Neural cell (in vitro differentiated cells): Measurements from ENCODE around the gene MAP3K5. TPM values are rescaled to one million over a fixed set of nuclear protein-coding genes. Genes with fewer than 3 reads are reported as not detected.
A peak's percentile ranks its signal among the peaks of the same experiment; 100 is the strongest.

ENCODE experiments used
- H2AFZ ChIP-seq: fragments of 200-600, 300-800 bp; sonication (generic), shearing (Covaris generic); 2 replicates; pipeline ENCODE4 v1.6.0; 2014; ENCODE audit warnings: low read depth, mild to moderate bottlenecking, antibody characterized with exemption, low read length, moderate library complexity
- H3F3A ChIP-seq: fragments of 200-600 bp; shearing (Covaris generic); 2 replicates; pipeline ENCODE4 v1.6.1; 2016; ENCODE audit warnings: mild to moderate bottlenecking, moderate library complexity, mixed read lengths, antibody characterized with exemption, low read length; ENCODE audit not compliant: insufficient read depth, poor library complexity, severe bottlenecking
- H3K27ac ChIP-seq: fragments of 200-600, 300-800 bp; sonication (generic), shearing (Covaris generic); 2 replicates; pipeline ENCODE4 v1.5.1; 2014; ENCODE audit warnings: mild to moderate bottlenecking, low read length, moderate library complexity
- H3K27me3 ChIP-seq: fragments of 300-800, 200-600 bp; sonication (generic), shearing (Covaris generic); 2 replicates; pipeline ENCODE4 v1.6.0; 2014; ENCODE audit warnings: mild to moderate bottlenecking, low read depth, low read length, moderate library complexity; ENCODE audit not compliant: insufficient read depth
- H3K36me3 ChIP-seq: fragments of 300-800, 200-600 bp; sonication (generic), shearing (Covaris generic); 2 replicates; pipeline ENCODE4 v1.5.1; 2014; ENCODE audit warnings: mild to moderate bottlenecking, antibody characterized with exemption, low read length, moderate library complexity; ENCODE audit not compliant: insufficient read depth
- H3K4me2 ChIP-seq: fragments of 300-800, 200-600 bp; sonication (generic), shearing (Covaris generic); 2 replicates; pipeline ENCODE4 v1.6.0; 2014; ENCODE audit warnings: mild to moderate bottlenecking, low read length
- H3K4me3 ChIP-seq: fragments of 300-800, 200-600 bp; sonication (generic), shearing (Covaris generic); 2 replicates; pipeline ENCODE4 v1.5.1; 2014; ENCODE audit warnings: mild to moderate bottlenecking, low read length, moderate library complexity
- H3K79me2 ChIP-seq: fragments of 200-600 bp; shearing (Covaris generic); replicated peaks from 2 replicates; pipeline ENCODE4 v1.6.0; 2014; ENCODE audit warnings: mild to moderate bottlenecking, low read length, moderate library complexity; ENCODE audit not compliant: insufficient read depth
- H3K9ac ChIP-seq: fragments of 300-800, 200-600 bp; sonication (generic), shearing (Covaris generic); 2 replicates; pipeline ENCODE4 v1.6.1; 2016; ENCODE audit warnings: mild to moderate bottlenecking, low read length, mixed read lengths
- H3K9me2 ChIP-seq: fragments of 200-600 bp; shearing (Covaris generic); 2 replicates; pipeline ENCODE4 v1.6.1; 2016; ENCODE audit warnings: mild to moderate bottlenecking, low read length, mixed read lengths; ENCODE audit not compliant: insufficient read depth
- H3K9me3 ChIP-seq: fragments of 200-600, 300-800 bp; sonication (generic), shearing (Covaris generic); 2 replicates; pipeline ENCODE4 v1.6.1; 2016; ENCODE audit warnings: mild to moderate bottlenecking, mixed run types, low read length, moderate library complexity, mixed read lengths
- H4K20me1 ChIP-seq: fragments of 200-600 bp; shearing (Covaris generic); 2 replicates; pipeline ENCODE4 v1.6.1; 2016; ENCODE audit warnings: mild to moderate bottlenecking, mixed run types; ENCODE audit not compliant: insufficient read depth
- CTCF ChIP-seq: fragments of 450-650 bp; IDR thresholded peaks from 2 replicates; pipeline ENCODE4 v1.5.1; 2014; ENCODE audit warnings: antibody characterized with exemption, mild to moderate bottlenecking, moderate library complexity; ENCODE audit not compliant: poor library complexity, severe bottlenecking
- EP300 ChIP-seq: fragments of 450-650 bp; conservative IDR thresholded peaks from 2 replicates; pipeline ENCODE4 v1.6.1; 2014; ENCODE audit warnings: antibody characterized with exemption, mild to moderate bottlenecking, moderate library complexity; ENCODE audit not compliant: poor library complexity, severe bottlenecking
- EZH2 ChIP-seq: fragments of 200-600, 300-800 bp; shearing (Covaris generic), sonication (generic); IDR thresholded peaks from 2 replicates; pipeline ENCODE4 v1.6.1; 2014; ENCODE audit warnings: antibody characterized with exemption, low read length, borderline replicate concordance, mild to moderate bottlenecking; ENCODE audit not compliant: insufficient read depth, poor library complexity, severe bottlenecking
- MXI1 ChIP-seq: fragments of 450-650 bp; conservative IDR thresholded peaks from 2 replicates; pipeline ENCODE4 v1.6.1; 2014; ENCODE audit warnings: antibody characterized with exemption, mild to moderate bottlenecking; ENCODE audit not compliant: poor library complexity, severe bottlenecking
- POLR2AphosphoS5 ChIP-seq: IDR thresholded peaks from 2 replicates; pipeline ENCODE4 v1.6.1; 2012
- RAD21 ChIP-seq: fragments of 450-650 bp; conservative IDR thresholded peaks from 2 replicates; pipeline ENCODE4 v1.6.1; 2014; ENCODE audit warnings: antibody characterized with exemption, mild to moderate bottlenecking, moderate library complexity
- REST ChIP-seq: IDR thresholded peaks from 2 replicates; pipeline ENCODE4 v1.6.1; 2012; ENCODE audit warnings: borderline replicate concordance
- SMC3 ChIP-seq: fragments of 450-650 bp; conservative IDR thresholded peaks from 2 replicates; pipeline ENCODE4 v1.6.1; 2014; ENCODE audit warnings: antibody characterized with exemption, mild to moderate bottlenecking, moderate library complexity; ENCODE audit not compliant: poor library complexity
- TAF1 ChIP-seq: IDR thresholded peaks from 2 replicates; pipeline ENCODE4 v1.6.1; 2012; ENCODE audit warnings: low read depth
- polyA minus RNA-seq: library from RNA; depleted of rRNA, polyadenylated mRNA; stranded (reverse); fragments of >200 nt; gene quantifications from 2 replicates; pipeline ENCODE4 v1.2.3, GENCODE V29; 2014
- polyA plus RNA-seq: library from polyadenylated mRNA; depleted of rRNA; stranded (reverse); fragments of >200 nt; gene quantifications from 2 replicates; pipeline ENCODE4 v1.2.3, GENCODE V29; 2014

The MAP3K5 gene
- 1.4 and 2.0 TPM in 2 replicates for polyA plus RNA-seq
- 2.9 and 3.1 TPM in 2 replicates for polyA minus RNA-seq

- H3K4me3 ChIP-seq = peak within 1 kb of the TSS; percentile 98
- H3K79me2 ChIP-seq = no peaks in the 10 kb centered on the region
- no peaks in the 10 kb centered on the region for H3K9me2 ChIP-seq
- peak within 1 kb of the TSS; percentile 74 for H3K9ac ChIP-seq
- peak within 1 kb of the TSS; percentile 5 for H3K27ac ChIP-seq
- H4K20me1 ChIP-seq = no peaks in the 10 kb centered on the region
- peak within 1 kb of the TSS; percentile 95 for H2AFZ ChIP-seq
- peak; percentile 75 for TF ChIP-seq CTCF
- peak; percentile 58 for TF ChIP-seq MXI1
- TF ChIP-seq EP300 = peak; percentile 18
- no peak for TF ChIP-seq EZH2
- peak; percentile 12 for TF ChIP-seq POLR2AphosphoS5
- TF ChIP-seq TAF1 = peak; percentile 50
- peak; percentile 34 for TF ChIP-seq REST
- TF ChIP-seq SMC3 = peak; percentile 68
- TF ChIP-seq RAD21 = peak; percentile 82
- peaks cover 41% of the 10 kb centered on the region for H3K27me3 ChIP-seq
- peak within 1 kb of the TSS; percentile 76 for H3K4me2 ChIP-seq
- no peaks in the 10 kb centered on the region for H3K36me3 ChIP-seq
- H3F3A ChIP-seq = peaks cover 3% of the 10 kb centered on the region
- H3K9me3 ChIP-seq = no peaks in the 10 kb centered on the region
Observed at GRCh38 chr6:136792410-136793262, at the start of gene MAP3K5. Gene MAP3K5, minus strand, starts transcription at chr6:136792477. Its CDS starts 320 bp downstream, at chr6:136792157.

GRCh38 chr6:136840276-136841001 is 48.2 kb upstream of the MAP3K5 start:
- H4K20me1 ChIP-seq = no peaks in the 10 kb centered on the region
- no peak overlapping the region for H2AFZ ChIP-seq
- no peaks in the 10 kb centered on the region for H3K79me2 ChIP-seq
- no peaks in the 10 kb centered on the region for H3K9me3 ChIP-seq
- H3K36me3 ChIP-seq = no peaks in the 10 kb centered on the region
- H3K9me2 ChIP-seq = no peaks in the 10 kb centered on the region
- H3K27ac ChIP-seq = no peak overlapping the region
- no peaks in the 10 kb centered on the region for H3F3A ChIP-seq
- TF ChIP-seq POLR2AphosphoS5 (no peak), REST (no peak), MXI1 (no peak), RAD21 (no peak), EZH2 (no peak), EP300 (no peak), TAF1 (no peak), CTCF (no peak), SMC3 (no peak)
- no peak overlapping the region for H3K4me2 ChIP-seq
- no peaks in the 10 kb centered on the region for H3K27me3 ChIP-seq
- H3K4me3 ChIP-seq = no peak overlapping the region
- no peak overlapping the region for H3K9ac ChIP-seq
